MM.1S (cell line): ENCODE measurements around the gene RAPGEF3.

ENCODE experiments used
- DNase-seq: peaks from one replicate; pipeline ENCODE4 v3.0.0-alpha.2; 2015
- H2AFZ ChIP-seq: fragments of 300-600 bp; sonication (generic); 2 replicates; pipeline ENCODE4 v1.6.0; 2016; ENCODE audit warnings: antibody characterized with exemption, low read length
- H3F3A ChIP-seq: fragments of 300-600 bp; sonication (generic); 2 replicates; pipeline ENCODE4 v1.6.1; 2016; ENCODE audit warnings: mild to moderate bottlenecking, antibody characterized with exemption, low read length, moderate library complexity, mixed read lengths; ENCODE audit not compliant: insufficient read depth
- H3K27ac ChIP-seq: fragments of 300-600 bp; sonication (generic); 2 replicates; pipeline ENCODE4 v1.5.1; 2016; ENCODE audit warnings: mild to moderate bottlenecking, low read length
- H3K27me3 ChIP-seq: fragments of 300-600 bp; sonication (generic); replicated peaks from 2 replicates; pipeline ENCODE4 v1.6.0; 2016; ENCODE audit warnings: low read length; ENCODE audit not compliant: insufficient read depth
- H3K36me3 ChIP-seq: fragments of 300-600 bp; sonication (generic); replicated peaks from 2 replicates; pipeline ENCODE4 v1.6.1; 2016; ENCODE audit warnings: mild to moderate bottlenecking, low read length, mixed read lengths; ENCODE audit not compliant: insufficient read depth
- H3K4me1 ChIP-seq: fragments of 300-600 bp; sonication (generic); 2 replicates; pipeline ENCODE4 v1.6.1; 2016; ENCODE audit warnings: low read length, mixed read lengths
- H3K4me2 ChIP-seq: fragments of 300-600 bp; sonication (generic); 2 replicates; pipeline ENCODE4 v1.6.0; 2016; ENCODE audit warnings: low read depth, low read length
- H3K4me3 ChIP-seq: fragments of 300-600 bp; sonication (generic); 2 replicates; pipeline ENCODE4 v1.5.1; 2016; ENCODE audit warnings: low read length, mixed read lengths
- H3K79me2 ChIP-seq: fragments of 300-600 bp; sonication (generic); 2 replicates; pipeline ENCODE4 v1.6.1; 2016; ENCODE audit warnings: mixed run types, low read length, mixed read lengths
- H3K9ac ChIP-seq: fragments of 300-600 bp; sonication (generic); 2 replicates; pipeline ENCODE4 v1.6.1; 2016; ENCODE audit warnings: low read length, mixed read lengths
- H3K9me2 ChIP-seq: fragments of 300-600 bp; sonication (generic); replicated peaks from 2 replicates; pipeline ENCODE4 v1.6.1; 2016; ENCODE audit warnings: mild to moderate bottlenecking, low read length, mixed read lengths; ENCODE audit not compliant: insufficient read depth
- H3K9me3 ChIP-seq: fragments of 300-600 bp; sonication (generic); replicated peaks from 2 replicates; pipeline ENCODE4 v1.6.1; 2016; ENCODE audit warnings: mild to moderate bottlenecking, low read length, mixed read lengths; ENCODE audit not compliant: insufficient read depth
- H4K20me1 ChIP-seq: fragments of 300-600 bp; sonication (generic); 2 replicates; pipeline ENCODE4 v1.6.1; 2016; ENCODE audit warnings: mild to moderate bottlenecking, low read length, moderate library complexity, mixed read lengths; ENCODE audit not compliant: insufficient read depth
- EZH2 ChIP-seq: fragments of 300-600 bp; sonication (generic); optimal IDR thresholded peaks from 2 replicates; pipeline ENCODE3; 2017; ENCODE audit warnings: low read depth, mild to moderate bottlenecking, antibody characterized with exemption, low read length, mixed read lengths
- EZH2phosphoT487 ChIP-seq: fragments of 300-600 bp; sonication (generic); IDR thresholded peaks from 2 replicates; pipeline ENCODE4 v1.6.1; 2018; ENCODE audit warnings: antibody characterized with exemption, low read length
- TF ChIP-seq, protein P1 (sequence below): fragments of 300-600 bp; sonication (generic); IDR thresholded peaks from 2 replicates; pipeline ENCODE4 v1.5.1; 2016; ENCODE audit warnings: antibody characterized with exemption, low read length, mixed read lengths

RAPGEF3 gene

GRCh38 chr12:47722941-47723631, 35.6 kb downstream of the RAPGEF3 start:
- H3K27me3 ChIP-seq, result no peaks in the 10 kb centered on the region
- no peak overlapping the region for H3K27ac ChIP-seq
- no peaks in the 10 kb centered on the region for H3K36me3 ChIP-seq
- no peaks in the 10 kb centered on the region for H3F3A ChIP-seq
- TF ChIP-seq, protein P1, sequence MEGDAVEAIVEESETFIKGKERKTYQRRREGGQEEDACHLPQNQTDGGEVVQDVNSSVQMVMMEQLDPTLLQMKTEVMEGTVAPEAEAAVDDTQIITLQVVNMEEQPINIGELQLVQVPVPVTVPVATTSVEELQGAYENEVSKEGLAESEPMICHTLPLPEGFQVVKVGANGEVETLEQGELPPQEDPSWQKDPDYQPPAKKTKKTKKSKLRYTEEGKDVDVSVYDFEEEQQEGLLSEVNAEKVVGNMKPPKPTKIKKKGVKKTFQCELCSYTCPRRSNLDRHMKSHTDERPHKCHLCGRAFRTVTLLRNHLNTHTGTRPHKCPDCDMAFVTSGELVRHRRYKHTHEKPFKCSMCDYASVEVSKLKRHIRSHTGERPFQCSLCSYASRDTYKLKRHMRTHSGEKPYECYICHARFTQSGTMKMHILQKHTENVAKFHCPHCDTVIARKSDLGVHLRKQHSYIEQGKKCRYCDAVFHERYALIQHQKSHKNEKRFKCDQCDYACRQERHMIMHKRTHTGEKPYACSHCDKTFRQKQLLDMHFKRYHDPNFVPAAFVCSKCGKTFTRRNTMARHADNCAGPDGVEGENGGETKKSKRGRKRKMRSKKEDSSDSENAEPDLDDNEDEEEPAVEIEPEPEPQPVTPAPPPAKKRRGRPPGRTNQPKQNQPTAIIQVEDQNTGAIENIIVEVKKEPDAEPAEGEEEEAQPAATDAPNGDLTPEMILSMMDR, result no peak
- no peak for TF ChIP-seq EZH2phosphoT487
- TF ChIP-seq EZH2, result no peak
- no peak overlapping the region for H2AFZ ChIP-seq
- no peaks in the 10 kb centered on the region for H3K9me2 ChIP-seq
- peaks cover 5% of the 10 kb centered on the region; the same call in 1 of the 2 replicates for H3K4me1 ChIP-seq
- no peaks in the 10 kb centered on the region for H3K79me2 ChIP-seq
- DNase-seq, result no peak
- no peaks in the 10 kb centered on the region for H3K9me3 ChIP-seq
- no peak overlapping the region for H3K4me3 ChIP-seq
- no peak overlapping the region for H3K9ac ChIP-seq
- no peak overlapping the region for H3K4me2 ChIP-seq
- H4K20me1 ChIP-seq, result no peaks in the 10 kb centered on the region

DNA sequence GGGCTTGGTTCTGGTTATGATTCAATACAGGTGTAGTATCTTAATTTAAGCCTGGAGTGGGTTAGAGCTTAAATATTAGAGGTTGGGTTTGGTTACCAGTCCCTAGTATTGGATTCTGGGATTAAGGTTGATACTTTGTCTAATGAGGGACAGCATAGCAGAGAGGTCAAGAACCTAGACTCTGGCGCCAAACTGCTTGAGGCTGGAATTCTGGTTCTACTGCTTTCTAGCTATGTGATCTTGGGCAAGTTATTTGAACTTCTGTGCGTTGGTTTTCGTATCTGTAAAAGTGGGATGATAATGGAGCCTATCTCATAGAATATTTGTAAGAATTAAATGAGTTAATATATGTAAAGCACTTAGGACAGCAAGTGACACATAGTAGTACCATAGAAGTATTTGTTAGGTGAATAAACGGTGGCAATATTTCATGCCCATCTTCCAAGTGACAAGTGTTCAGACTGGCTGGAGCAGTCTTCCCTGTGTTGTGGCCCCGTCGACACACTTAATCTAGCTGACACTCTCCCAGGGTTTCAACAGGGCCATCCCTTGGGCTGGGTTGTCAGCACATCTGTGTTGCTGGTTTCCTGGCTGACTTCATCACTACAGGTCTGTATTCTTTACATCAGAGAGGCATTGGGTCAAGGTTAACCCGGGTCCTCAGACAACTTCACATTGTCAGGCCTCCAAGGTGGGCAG, 36.4 kb downstream of the RAPGEF3 start:
- no peaks in the 10 kb centered on the region for H4K20me1 ChIP-seq
- TF ChIP-seq EZH2phosphoT487, result no peak
- TF ChIP-seq EZH2, result no peak
- H3F3A ChIP-seq, result no peaks in the 10 kb centered on the region
- no peak overlapping the region for H2AFZ ChIP-seq
- H3K9me2 ChIP-seq, result no peaks in the 10 kb centered on the region
- no peaks in the 10 kb centered on the region for H3K9me3 ChIP-seq
- DNase-seq, result no peak
- no peak overlapping the region for H3K27ac ChIP-seq
- no peak overlapping the region for H3K4me3 ChIP-seq
- H3K27me3 ChIP-seq, result no peaks in the 10 kb centered on the region
- H3K4me1 ChIP-seq, result peaks cover 11% of the 10 kb centered on the region
- no peak overlapping the region for H3K9ac ChIP-seq
- H3K4me2 ChIP-seq, result no peak overlapping the region
- H3K36me3 ChIP-seq, result no peaks in the 10 kb centered on the region
- H3K79me2 ChIP-seq, result no peaks in the 10 kb centered on the region

DNA sequence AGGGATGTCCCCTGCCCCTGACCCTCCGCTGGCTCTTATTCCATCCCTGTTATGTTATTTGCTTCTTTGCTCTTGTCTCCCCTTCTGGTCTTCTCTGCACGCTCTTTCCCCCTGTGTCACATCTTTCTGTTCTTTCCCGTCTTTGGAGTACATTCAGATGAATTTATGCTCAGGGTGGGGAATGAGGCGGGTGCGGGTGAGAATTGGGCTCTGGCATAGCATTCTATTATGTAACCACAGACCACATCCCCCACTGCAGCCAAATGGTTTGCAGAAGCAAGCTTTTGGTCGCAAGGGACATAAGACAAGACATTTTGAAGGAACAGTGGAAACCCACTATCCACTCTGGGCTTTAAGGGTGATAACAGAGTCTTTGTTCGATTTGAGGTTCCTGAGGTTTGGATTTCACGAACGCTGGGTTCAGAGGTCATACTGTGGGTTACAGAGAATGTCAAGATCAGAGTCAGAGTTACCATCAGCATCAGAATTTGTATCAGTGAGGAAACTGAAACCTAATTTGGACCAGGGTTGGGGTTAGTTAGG, 37.2 kb downstream of the RAPGEF3 start:
- H3K9ac ChIP-seq, result no peak overlapping the region
- no peaks in the 10 kb centered on the region for H3K36me3 ChIP-seq
- H3K79me2 ChIP-seq, result no peaks in the 10 kb centered on the region
- peaks cover 15% of the 10 kb centered on the region for H3K4me1 ChIP-seq
- no peaks in the 10 kb centered on the region for H4K20me1 ChIP-seq
- no peaks in the 10 kb centered on the region for H3F3A ChIP-seq
- no peak for TF ChIP-seq EZH2
- TF ChIP-seq, protein P1, result no peak
- no peaks in the 10 kb centered on the region for H3K27me3 ChIP-seq
- no peak overlapping the region for H3K4me2 ChIP-seq
- no peaks in the 10 kb centered on the region for H3K9me3 ChIP-seq
- H3K4me3 ChIP-seq, result no peak overlapping the region
- no peak overlapping the region for H2AFZ ChIP-seq
- no peak overlapping the region for H3K27ac ChIP-seq
- H3K9me2 ChIP-seq, result no peaks in the 10 kb centered on the region
- no peak for DNase-seq
